H9 (cell line): ENCODE measurements around the gene PAQR3. TPM values are rescaled to one million over a fixed set of nuclear protein-coding genes. Genes with fewer than 3 reads are reported as not detected.

ENCODE experiments used
- DNase-seq: peaks from one replicate; pipeline ENCODE4 v3.0.0-alpha.2; 2017
- H2AFZ ChIP-seq: one replicate; pipeline ENCODE4 v1.6.1; 2013; ENCODE audit warnings: mild to moderate bottlenecking, low read length, control low read depth, moderate library complexity
- H2AK5ac ChIP-seq: 2 replicates; pipeline ENCODE4 v1.6.1; 2013; ENCODE audit warnings: low read length, control low read depth, mixed read lengths; ENCODE audit not compliant: insufficient read length
- H2BK120ac ChIP-seq: one replicate; pipeline ENCODE4 v1.6.1; 2013; ENCODE audit warnings: low read depth, mild to moderate bottlenecking, low read length, control low read depth, inconsistent platforms; ENCODE audit not compliant: poor library complexity, severe bottlenecking
- H2BK12ac ChIP-seq: 2 replicates; pipeline ENCODE4 v1.6.1; 2013; ENCODE audit warnings: low read length, control low read depth, mixed read lengths, low read depth; ENCODE audit not compliant: insufficient read length
- H2BK15ac ChIP-seq: 2 replicates; pipeline ENCODE4 v1.6.1; 2013; ENCODE audit warnings: low read depth, low read length, control low read depth
- H2BK20ac ChIP-seq: one replicate; pipeline ENCODE4 v1.6.1; 2013; ENCODE audit warnings: low read depth, mild to moderate bottlenecking, low read length, control low read depth, inconsistent platforms; ENCODE audit not compliant: poor library complexity, severe bottlenecking
- H2BK5ac ChIP-seq: 2 replicates; pipeline ENCODE4 v1.6.1; 2013; ENCODE audit warnings: low read length, control low read depth, mixed read lengths; ENCODE audit not compliant: insufficient read length
- H3K14ac ChIP-seq: 2 replicates; pipeline ENCODE4 v1.6.1; 2013; ENCODE audit warnings: low read length, control low read depth; ENCODE audit not compliant: insufficient read depth
- H3K18ac ChIP-seq: 2 replicates; pipeline ENCODE4 v1.6.1; 2013; ENCODE audit warnings: low read depth, mild to moderate bottlenecking, mixed read lengths, low read length, control low read depth; ENCODE audit not compliant: insufficient read length
- H3K23ac ChIP-seq: 2 replicates; pipeline ENCODE4 v1.6.1; 2013; ENCODE audit warnings: low read length, control low read depth, mixed read lengths, low read depth; ENCODE audit not compliant: insufficient read length
- H3K23me2 ChIP-seq: 2 replicates; pipeline ENCODE4 v1.6.1; 2013; ENCODE audit warnings: low read depth, mild to moderate bottlenecking, mixed read lengths, low read length, control low read depth; ENCODE audit not compliant: insufficient read length, poor library complexity, severe bottlenecking
- H3K27ac ChIP-seq: 2 replicates; pipeline ENCODE4 v1.5.1; 2013; ENCODE audit warnings: low read length, control low read depth, mixed read lengths, low read depth; ENCODE audit not compliant: insufficient read length
- H3K27me3 ChIP-seq: 2 replicates; pipeline ENCODE4 v1.6.1; 2013; ENCODE audit warnings: low read length, control low read depth, inconsistent platforms; ENCODE audit not compliant: insufficient read depth
- H3K4ac ChIP-seq: 2 replicates; pipeline ENCODE4 v1.6.1; 2013; ENCODE audit warnings: low read depth, mild to moderate bottlenecking, control low read depth, inconsistent platforms, low read length, moderate library complexity
- H3K4me1 ChIP-seq: 2 replicates; pipeline ENCODE4 v1.6.1; 2013; ENCODE audit warnings: low read length, control low read depth, inconsistent platforms; ENCODE audit not compliant: insufficient read depth
- H3K4me2 ChIP-seq: 2 replicates; pipeline ENCODE4 v1.6.1; 2013; ENCODE audit warnings: low read length, control low read depth, mixed read lengths; ENCODE audit not compliant: insufficient read length, insufficient read depth
- H3K56ac ChIP-seq: 2 replicates; pipeline ENCODE4 v1.6.1; 2013; ENCODE audit warnings: low read depth, mild to moderate bottlenecking, mixed read lengths, low read length, control low read depth; ENCODE audit not compliant: insufficient read length
- H3K79me1 ChIP-seq: 2 replicates; pipeline ENCODE4 v1.6.1; 2013; ENCODE audit warnings: low read depth, mild to moderate bottlenecking, moderate library complexity, low read length, control low read depth, inconsistent platforms; ENCODE audit not compliant: insufficient read depth, poor library complexity, severe bottlenecking
- H3K79me2 ChIP-seq: 2 replicates; pipeline ENCODE4 v1.6.1; 2013; ENCODE audit warnings: low read length, control low read depth, inconsistent platforms; ENCODE audit not compliant: insufficient read depth
- H3K9ac ChIP-seq: 2 replicates; pipeline ENCODE4 v1.6.1; 2013; ENCODE audit warnings: low read length, control low read depth, mixed read lengths; ENCODE audit not compliant: insufficient read length; ENCODE audit errors: extremely low read depth
- H3K9me3 ChIP-seq: one replicate; pipeline ENCODE4 v1.6.1; 2013; ENCODE audit warnings: low read depth, low read length, inconsistent platforms; ENCODE audit not compliant: control insufficient read depth
- H3T11ph ChIP-seq: one replicate; pipeline ENCODE4 v1.6.1; 2013; ENCODE audit warnings: mild to moderate bottlenecking, low read length, control low read depth, inconsistent platforms
- H4K20me1 ChIP-seq: one replicate; pipeline ENCODE4 v1.6.1; 2013; ENCODE audit not compliant: control insufficient read depth, insufficient read length, insufficient read depth
- H4K5ac ChIP-seq: 2 replicates; pipeline ENCODE4 v1.6.1; 2013; ENCODE audit warnings: low read depth, mild to moderate bottlenecking, mixed read lengths, low read length, control low read depth; ENCODE audit not compliant: insufficient read length
- H4K8ac ChIP-seq: replicated peaks from 2 replicates; pipeline ENCODE4 v1.6.1; 2013; ENCODE audit warnings: low read length, control low read depth, mixed read lengths, low read depth; ENCODE audit not compliant: insufficient read length
- H4K91ac ChIP-seq: 2 replicates; pipeline ENCODE4 v1.6.1; 2013; ENCODE audit warnings: low read depth, mild to moderate bottlenecking, moderate library complexity, mixed read lengths, low read length, control low read depth; ENCODE audit not compliant: insufficient read length
- H3K27ac Mint-ChIP-seq, 3 experiments: 2 replicates in 2 of 3; 3 replicates in 1 of 3; pipeline ENCODE4 v1.8.0; 2020 to 2021; ENCODE audit warnings: mixed read lengths in 3 of 3, mild to moderate bottlenecking in 1 of 3, moderate library complexity in 1 of 3
- H3K27me3 Mint-ChIP-seq: 2 replicates; pipeline ENCODE4 v1.8.0; 2021; ENCODE audit warnings: low read depth, mild to moderate bottlenecking, moderate library complexity, mixed read lengths
- H3K36me3 Mint-ChIP-seq, 3 experiments: 2 replicates in 2 of 3; 3 replicates in 1 of 3; pipeline ENCODE4 v1.8.0; 2020 to 2021; ENCODE audit warnings: low read depth in 3 of 3, mixed read lengths in 3 of 3; ENCODE audit not compliant: insufficient read depth in 1 of 3
- H3K4me1 Mint-ChIP-seq, 2 experiments: 2 replicates each; pipeline ENCODE4 v1.8.0; 2020; ENCODE audit warnings: mixed read lengths in 2 of 2
- H3K4me3 Mint-ChIP-seq, 2 experiments: 2 replicates in 1 of 2; 3 replicates in 1 of 2; pipeline ENCODE4 v1.8.0; 2020 to 2021; ENCODE audit warnings: mild to moderate bottlenecking in 2 of 2, mixed read lengths in 2 of 2, moderate library complexity in 1 of 2
- H3K9me3 Mint-ChIP-seq, 2 experiments: 2 replicates in 1 of 2; 3 replicates in 1 of 2; pipeline ENCODE4 v1.8.0; 2020; ENCODE audit warnings: mild to moderate bottlenecking in 2 of 2, mixed read lengths in 2 of 2, moderate library complexity in 1 of 2
- CTCF ChIP-seq: fragments of 200-600 bp; sonication (generic); conservative IDR thresholded peaks from 3 replicates; pipeline ENCODE4 v1.8.0; 2021; ENCODE audit warnings: antibody characterized with exemption, mild to moderate bottlenecking
- total RNA-seq: library from RNA; stranded (reverse); gene quantifications from 2 replicates; pipeline ENCODE4 v1.2.1, GENCODE V29; 2021

The PAQR3 gene
- total RNA-seq, 1 experiment from 2014 or later = 26.3 TPM

- no peak for DNase-seq
- no peak overlapping the region for H2BK120ac ChIP-seq
- no peak for TF ChIP-seq CTCF
- H3K23ac ChIP-seq = no peak overlapping the region
- Mint-ChIP-seq H3K4me3 (no peak overlapping the region), H3K4me1 (no peaks in the 10 kb centered on the region), H3K9me3 (no peaks in the 10 kb centered on the region), H3K36me3 (no peaks in the 10 kb centered on the region), H3K27ac (no peak overlapping the region), H3K27me3 (no peaks in the 10 kb centered on the region)
- H4K91ac ChIP-seq = no peak overlapping the region
- H3K23me2 ChIP-seq = no peaks in the 10 kb centered on the region
- H2AFZ ChIP-seq = no peak overlapping the region
- H4K5ac ChIP-seq = no peak overlapping the region
- no peak overlapping the region for H2BK20ac ChIP-seq
- H3K18ac ChIP-seq = no peak overlapping the region
- no peaks in the 10 kb centered on the region for H3K27me3 ChIP-seq
- no peak overlapping the region for H2BK5ac ChIP-seq
- H3K56ac ChIP-seq = no peak overlapping the region
- H3K9me3 ChIP-seq = no peaks in the 10 kb centered on the region
- no peak overlapping the region for H2BK12ac ChIP-seq
- no peaks in the 10 kb centered on the region for H3K79me1 ChIP-seq
- no peak overlapping the region for H3K9ac ChIP-seq
- no peak overlapping the region for H3K4ac ChIP-seq
- H3K27ac ChIP-seq = no peak overlapping the region
- no peak overlapping the region for H3K4me2 ChIP-seq
- H3K14ac ChIP-seq = no peak overlapping the region
- H4K8ac ChIP-seq = no peak overlapping the region
- H4K20me1 ChIP-seq = no peaks in the 10 kb centered on the region
- no peak overlapping the region for H2AK5ac ChIP-seq
- H3K79me2 ChIP-seq = no peaks in the 10 kb centered on the region
- H3T11ph ChIP-seq = no peak overlapping the region
- no peak overlapping the region for H2BK15ac ChIP-seq
- no peaks in the 10 kb centered on the region for H3K4me1 ChIP-seq
Observed at GRCh38 chr4:78899302-78899701, 39.9 kb downstream of the PAQR3 start.
